GM19023 (cell line): ENCODE data around the gene NRP1.

Experiments
- ATAC-seq: cut with Tn5 transposase; IDR thresholded peaks from one replicate; pipeline ENCODE4 v1.9.1; 2021; ENCODE audit warnings: mild to moderate bottlenecking, moderate library complexity; ENCODE audit not compliant: unreplicated experiment

The NRP1 gene

GRCh38 chr10:33133557-33133956 is 200.9 kb downstream of the NRP1 start:
- ATAC-seq: no peak

GRCh38 chr10:33132626-33133025 is 201.8 kb downstream of the NRP1 start:
- ATAC-seq: no peak

GRCh38 chr10:33129996-33130386 is 204.5 kb downstream of the NRP1 start:
- ATAC-seq: no peak

GRCh38 chr10:33129141-33129995 is 205.1 kb downstream of the NRP1 start:
- ATAC-seq: no peak

GRCh38 chr10:33127622-33128021 is 206.8 kb downstream of the NRP1 start:
- no peak for ATAC-seq
